HepG2 (cell line): ENCODE results near the gene PIANP. TPM values are rescaled to one million over a fixed set of nuclear protein-coding genes. Genes with fewer than 3 reads are reported as not detected.

Experiments
- BCL3 ChIP-seq: sonication (generic); formaldehyde crosslinking; IDR thresholded peaks from 2 replicates; pipeline ENCODE4 v1.5.1; 2020; ENCODE audit warnings: mild to moderate bottlenecking, missing genetic modification reagents, moderate library complexity
- CCAR2 ChIP-seq: fragments of 200-400 bp; formaldehyde crosslinking; optimal IDR thresholded peaks from 2 replicates; pipeline ENCODE3; 2018; ENCODE audit warnings: low read depth, mild to moderate bottlenecking, low read length, moderate library complexity
- CCDC6 ChIP-seq: sonication (generic); formaldehyde crosslinking; IDR thresholded peaks from 2 replicates; pipeline ENCODE4 v1.8.1; 2022; ENCODE audit warnings: mild to moderate bottlenecking, missing genetic modification reagents, moderate library complexity
- FLYWCH1 ChIP-seq: sonication (generic); formaldehyde crosslinking; IDR thresholded peaks from 2 replicates; pipeline ENCODE4 v1.8.1; 2023; ENCODE audit warnings: mild to moderate bottlenecking, missing genetic modification reagents
- HMGXB3 ChIP-seq: sonication (generic); formaldehyde crosslinking; IDR thresholded peaks from 2 replicates; pipeline ENCODE4 v1.4.0; 2020; ENCODE audit warnings: missing genetic modification reagents, borderline replicate concordance
- HNRNPL ChIP-seq: fragments of 200-400 bp; formaldehyde crosslinking; IDR thresholded peaks from 2 replicates; pipeline ENCODE4 v1.6.1; 2017; ENCODE audit warnings: mild to moderate bottlenecking, low read depth, low read length
- NR2C2 ChIP-seq: sonication (generic); formaldehyde crosslinking; IDR thresholded peaks from 2 replicates; pipeline ENCODE4 v1.4.0; 2020; ENCODE audit warnings: missing genetic modification reagents, mild to moderate bottlenecking, moderate library complexity, borderline replicate concordance
- RBAK ChIP-seq: sonication (generic); formaldehyde crosslinking; IDR thresholded peaks from 2 replicates; pipeline ENCODE4 v1.5.1; 2020; ENCODE audit warnings: mild to moderate bottlenecking, missing genetic modification reagents
- ZFP1 ChIP-seq: IDR thresholded peaks from 2 replicates; pipeline ENCODE4 v1.6.1; 2016
- ZNF292 ChIP-seq: sonication (generic); formaldehyde crosslinking; IDR thresholded peaks from 2 replicates; pipeline ENCODE4 v1.8.1; 2022; ENCODE audit warnings: mild to moderate bottlenecking, low read depth, missing genetic modification reagents, borderline replicate concordance
- ZNF3 ChIP-seq: IDR thresholded peaks from 2 replicates; pipeline ENCODE4 v1.7.0; 2017; ENCODE audit warnings: inconsistent platforms
- ZNF430 ChIP-seq: sonication (generic); formaldehyde crosslinking; IDR thresholded peaks from 2 replicates; pipeline ENCODE4 v1.9.0; 2021; ENCODE audit warnings: mild to moderate bottlenecking, missing genetic modification reagents
- ZNF503 ChIP-seq: sonication (generic); formaldehyde crosslinking; IDR thresholded peaks from 2 replicates; pipeline ENCODE4 v1.4.0; 2020; ENCODE audit warnings: missing genetic modification reagents
- ZNF546 ChIP-seq: sonication (generic); formaldehyde crosslinking; conservative IDR thresholded peaks from 2 replicates; pipeline ENCODE4 v1.8.1; 2023; ENCODE audit warnings: mild to moderate bottlenecking, missing genetic modification reagents
- ZNF709 ChIP-seq: sonication (generic); formaldehyde crosslinking; IDR thresholded peaks from 2 replicates; pipeline ENCODE4 v1.5.0; 2020; ENCODE audit warnings: mild to moderate bottlenecking, missing genetic modification reagents
- ZNF777 ChIP-seq: sonication (generic); formaldehyde crosslinking; IDR thresholded peaks from 2 replicates; pipeline ENCODE4 v1.4.0; 2020; ENCODE audit warnings: missing genetic modification reagents
- ZNF790 ChIP-seq: sonication (generic); formaldehyde crosslinking; IDR thresholded peaks from 2 replicates; pipeline ENCODE4 v1.8.0; 2022; ENCODE audit warnings: missing genetic modification reagents, mild to moderate bottlenecking, borderline replicate concordance
- ZNF816 ChIP-seq: sonication (generic); formaldehyde crosslinking; IDR thresholded peaks from 2 replicates; pipeline ENCODE4 v1.8.0; 2022; ENCODE audit warnings: missing genetic modification reagents, mild to moderate bottlenecking, borderline replicate concordance
- ZUFSP ChIP-seq: sonication (generic); formaldehyde crosslinking; IDR thresholded peaks from 2 replicates; pipeline ENCODE4 v1.9.0; 2021; ENCODE audit warnings: missing genetic modification reagents, mild to moderate bottlenecking, borderline replicate concordance
- polyA plus RNA-seq, 8 experiments: library from polyadenylated mRNA; depleted of rRNA in 3 of 8; stranded (reverse) in 7 of 8; unstranded in 1 of 8; fragments of >200 nt; fragmentation: Illumina TruSeq in 4 of 8; extraction: Trizol in 4 of 8; gene quantifications; 2 replicates each; pipeline versions ENCODE4 v1.2.1 to v1.2.3, GENCODE V29; 2011 to 2016; ENCODE audit warnings: low read depth in 4 of 8, missing spikeins in 1 of 8, mixed read lengths in 1 of 8; ENCODE audit not compliant: insufficient read depth in 1 of 8
- total RNA-seq, 5 experiments: library from RNA; depleted of rRNA; stranded (reverse); fragments of >200 nt; fragmentation: Illumina TruSeq; extraction: Trizol; gene quantifications; 2 replicates each; pipeline ENCODE4 v1.2.3, GENCODE V29; 2016; ENCODE audit warnings: low read depth in 1 of 5

The PIANP gene
- total and polyA plus RNA-seq, 2 of the 13 experiments (the other 11 are each of a cell fraction or from before 2014, with no cell fraction given): not detected

GRCh38 chr12:6723607-6724408 is 23.2 kb upstream of the PIANP start, which contains the start of gene COPS7A (continued):
- TF ChIP-seq ZNF503 (CRISPR knock-in tag) (peak; percentile 43; the same call in 1 of the 2 replicates), ZNF3 (peak; percentile 43), NR2C2 (CRISPR knock-in tag) (peak; percentile 93), HNRNPL (0 out of 2 replicates have a peak, but pooled peaks have one; percentile 61), HMGXB3 (CRISPR knock-in tag) (peak; percentile 52; the same call in 1 of the 2 replicates), ZNF430 (peak; percentile 87), ZNF790 (CRISPR knock-in tag) (no peak), ZNF709 (CRISPR knock-in tag) (peak; percentile 81), BCL3 (CRISPR knock-in tag) (peak; percentile 69; the same call in 1 of the 2 replicates), ZNF816 (no peak), CCAR2 (peak; percentile 85), CCDC6 (CRISPR knock-in tag) (peak; percentile 96), ZNF546 (0 out of 2 replicates have a peak, but pooled peaks have one; percentile 66), ZNF777 (CRISPR knock-in tag) (peak; percentile 70), ZUFSP (CRISPR knock-in tag) (no peak), ZNF292 (no peak), ZFP1 (CRISPR knock-in tag) (peak; percentile 43; the same call in 1 of the 2 replicates), RBAK (no peak), FLYWCH1 (CRISPR knock-in tag) (0 out of 2 replicates have a peak, but pooled peaks have one; percentile 92)
